ENCODE measurements around the gene PDGFA. TPM values are rescaled to one million over a fixed set of nuclear protein-coding genes. Genes with fewer than 3 reads are reported as not detected.

PDGFA gene
- total and polyA plus RNA-seq, 2 donors from 2014 or later: 14.1 to 53.0 TPM

DNA sequence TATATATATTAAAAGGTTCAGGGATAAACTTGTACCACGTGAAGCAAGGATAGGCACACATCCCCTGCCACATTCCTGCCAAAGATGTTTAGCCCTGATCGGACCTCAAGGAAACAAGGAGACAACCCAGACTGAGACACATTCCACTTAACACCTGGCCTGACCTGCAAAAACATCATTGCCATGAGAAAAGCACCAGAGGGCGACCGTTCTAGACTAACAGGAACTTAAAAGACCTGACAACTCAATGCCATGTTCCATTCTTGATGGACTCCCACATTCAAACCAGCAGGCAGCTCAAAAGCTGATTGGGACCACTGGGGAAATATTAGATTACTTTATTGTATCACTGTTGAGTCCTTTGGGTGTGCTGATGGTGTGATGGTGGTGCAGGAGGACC lies 8.1 kb upstream of the PDGFA start:
- no peak overlapping the region for H3K27ac ChIP-seq (ENCODE audit: low read depth in 2 of 2, low read length in 2 of 2)
- intact Hi-C loops (cut with DNase I): no loop called here
- H3K9ac ChIP-seq (ENCODE audit: low read length in 3 of 3): no peak overlapping the region
- DNase-seq (no peak), FAIRE-seq (no peak)
- H3K27me3 ChIP-seq (ENCODE audit: control insufficient read depth, insufficient read depth, low read length): no peaks in the 10 kb centered on the region
- no peaks in the 10 kb centered on the region for H3K36me3 ChIP-seq (ENCODE audit: control insufficient read depth in 2 of 3, insufficient read depth in 3 of 3, low read length in 3 of 3)
- no peaks in the 10 kb centered on the region for H3K4me1 ChIP-seq (ENCODE audit: control insufficient read depth in 2 of 3, insufficient read depth in 2 of 3, low read depth in 1 of 3, low read length in 3 of 3)
- TF ChIP-seq, protein P1, sequence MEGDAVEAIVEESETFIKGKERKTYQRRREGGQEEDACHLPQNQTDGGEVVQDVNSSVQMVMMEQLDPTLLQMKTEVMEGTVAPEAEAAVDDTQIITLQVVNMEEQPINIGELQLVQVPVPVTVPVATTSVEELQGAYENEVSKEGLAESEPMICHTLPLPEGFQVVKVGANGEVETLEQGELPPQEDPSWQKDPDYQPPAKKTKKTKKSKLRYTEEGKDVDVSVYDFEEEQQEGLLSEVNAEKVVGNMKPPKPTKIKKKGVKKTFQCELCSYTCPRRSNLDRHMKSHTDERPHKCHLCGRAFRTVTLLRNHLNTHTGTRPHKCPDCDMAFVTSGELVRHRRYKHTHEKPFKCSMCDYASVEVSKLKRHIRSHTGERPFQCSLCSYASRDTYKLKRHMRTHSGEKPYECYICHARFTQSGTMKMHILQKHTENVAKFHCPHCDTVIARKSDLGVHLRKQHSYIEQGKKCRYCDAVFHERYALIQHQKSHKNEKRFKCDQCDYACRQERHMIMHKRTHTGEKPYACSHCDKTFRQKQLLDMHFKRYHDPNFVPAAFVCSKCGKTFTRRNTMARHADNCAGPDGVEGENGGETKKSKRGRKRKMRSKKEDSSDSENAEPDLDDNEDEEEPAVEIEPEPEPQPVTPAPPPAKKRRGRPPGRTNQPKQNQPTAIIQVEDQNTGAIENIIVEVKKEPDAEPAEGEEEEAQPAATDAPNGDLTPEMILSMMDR (IDR thresholded peaks at IDR 0.05; ENCODE audit: borderline replicate concordance, extremely low read depth, insufficient read depth): no peak
- H3K4me3 ChIP-seq (ENCODE audit: low read length in 3 of 3): no peak overlapping the region
- H3K9me3 ChIP-seq (ENCODE audit: control insufficient read depth in 2 of 3, insufficient read depth in 1 of 3, low read length in 3 of 3): no peaks in the 10 kb centered on the region

DNA sequence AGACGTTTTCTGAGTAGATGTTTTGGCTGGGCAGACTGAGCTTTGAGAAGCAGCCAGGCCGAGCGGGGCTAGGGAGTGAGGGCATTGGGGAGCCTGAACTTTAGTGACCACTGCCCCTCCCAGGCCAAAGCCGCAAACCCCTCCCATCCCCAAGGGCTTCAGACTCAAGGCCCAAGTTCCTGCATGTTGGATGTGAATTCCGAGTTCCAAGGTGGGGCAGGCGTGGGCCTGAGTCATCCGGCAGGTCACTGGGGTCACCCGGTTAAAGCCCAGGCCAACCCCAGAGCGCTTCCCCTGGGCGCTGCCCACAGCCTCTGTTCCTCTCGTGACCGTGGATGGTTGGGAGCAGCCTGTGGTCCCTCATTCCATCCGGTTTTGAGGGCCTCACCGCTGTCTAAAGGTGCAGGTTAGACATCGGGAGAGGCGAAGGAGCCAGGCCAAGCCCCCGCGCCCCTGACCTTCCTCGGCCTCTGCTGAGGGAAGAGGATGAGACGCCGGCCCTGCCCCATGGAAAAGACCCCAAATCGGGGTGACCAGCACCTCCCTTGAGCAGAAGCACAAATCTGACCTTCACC lies 6.9 kb upstream of the PDGFA start:
- no peaks in the 10 kb centered on the region for H3K27me3 ChIP-seq (ENCODE audit: control insufficient read depth, insufficient read depth, low read length)
- TF ChIP-seq, protein P1 (IDR thresholded peaks at IDR 0.05; ENCODE audit: borderline replicate concordance, extremely low read depth, insufficient read depth): no peak
- H3K4me1 ChIP-seq (ENCODE audit: control insufficient read depth in 2 of 3, insufficient read depth in 2 of 3, low read depth in 1 of 3, low read length in 3 of 3): peaks cover 0 to under 1% (median 0%) of the 10 kb centered on the region in 3 donors
- H3K9ac ChIP-seq (ENCODE audit: low read length in 3 of 3): no peak overlapping the region
- H3K27ac ChIP-seq (ENCODE audit: low read depth in 2 of 2, low read length in 2 of 2): no peak overlapping the region
- no peaks in the 10 kb centered on the region for H3K9me3 ChIP-seq (ENCODE audit: control insufficient read depth in 2 of 3, insufficient read depth in 1 of 3, low read length in 3 of 3)
- FAIRE-seq: no peak
- no peak for DNase-seq
- H3K36me3 ChIP-seq (ENCODE audit: control insufficient read depth in 2 of 3, insufficient read depth in 3 of 3, low read length in 3 of 3): no peaks in the 10 kb centered on the region
- H3K4me3 ChIP-seq (ENCODE audit: low read length in 3 of 3): no peak overlapping the region
- intact Hi-C loops (cut with DNase I): no loop called here

DNA sequence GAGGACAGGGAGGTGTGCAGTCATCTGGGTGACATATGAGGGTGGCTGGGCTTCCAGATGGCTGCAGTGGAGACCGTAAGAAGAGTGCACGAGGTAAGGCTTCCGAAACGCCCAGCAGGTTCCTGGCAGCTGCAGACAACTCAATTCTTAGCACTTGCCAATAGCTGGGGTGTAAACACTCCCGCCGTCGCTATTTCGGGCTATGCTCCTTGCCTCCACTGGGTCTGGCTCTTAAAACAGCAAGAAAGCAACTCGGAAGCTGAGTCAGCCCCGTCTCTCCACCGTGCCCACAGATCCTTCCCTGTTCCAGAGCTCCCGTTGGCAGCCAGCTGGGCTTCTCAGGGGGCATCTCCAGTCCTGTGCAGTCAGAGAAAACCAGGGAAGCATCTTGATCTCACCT lies 6.1 kb upstream of the PDGFA start:
- FAIRE-seq (no peak), DNase-seq (no peak)
- no peaks in the 10 kb centered on the region for H3K9me3 ChIP-seq (ENCODE audit: control insufficient read depth in 2 of 3, insufficient read depth in 1 of 3, low read length in 3 of 3)
- TF ChIP-seq, protein P1 (IDR thresholded peaks at IDR 0.05; ENCODE audit: borderline replicate concordance, extremely low read depth, insufficient read depth): no peak
- H3K4me3 ChIP-seq (ENCODE audit: low read length in 3 of 3): no peak overlapping the region
- H3K27ac ChIP-seq (ENCODE audit: low read depth in 2 of 2, low read length in 2 of 2): no peak overlapping the region
- H3K27me3 ChIP-seq (ENCODE audit: control insufficient read depth, insufficient read depth, low read length): no peaks in the 10 kb centered on the region
- intact Hi-C loops (cut with DNase I): no loop called here
- peaks cover 0 to 6% (median 0%) of the 10 kb centered on the region in 3 donors for H3K4me1 ChIP-seq (ENCODE audit: control insufficient read depth in 2 of 3, insufficient read depth in 2 of 3, low read depth in 1 of 3, low read length in 3 of 3)
- no peaks in the 10 kb centered on the region for H3K36me3 ChIP-seq (ENCODE audit: control insufficient read depth in 2 of 3, insufficient read depth in 3 of 3, low read length in 3 of 3)
- H3K9ac ChIP-seq (ENCODE audit: low read length in 3 of 3): no peak overlapping the region

DNA sequence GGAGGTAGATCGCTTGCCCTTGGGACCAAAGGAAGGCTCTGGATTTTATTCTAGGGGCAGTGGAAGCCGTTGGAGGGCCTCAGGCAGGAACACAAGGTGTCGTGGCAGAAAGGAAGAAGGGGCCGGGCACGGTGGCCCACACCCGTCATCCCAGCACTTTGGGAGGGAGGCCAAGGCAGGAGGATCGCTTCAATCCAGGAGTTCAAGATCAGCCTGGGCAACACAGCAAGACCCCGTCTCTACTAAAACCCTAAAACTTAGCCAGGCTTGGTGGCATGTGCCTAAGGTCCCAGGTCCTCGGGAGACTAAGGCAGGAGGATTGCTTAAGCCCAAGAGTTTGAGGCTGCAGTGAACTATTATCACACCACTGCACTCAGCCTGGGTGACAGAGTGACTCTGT lies 5.2 kb upstream of the PDGFA start:
- Histone ChIP-seq H3K4me3 (ENCODE audit: low read length in 3 of 3) (no peak overlapping the region), H3K4me1 (ENCODE audit: control insufficient read depth in 2 of 3, insufficient read depth in 2 of 3, low read depth in 1 of 3, low read length in 3 of 3) (peaks cover 0 to 9% (median 0%) of the 10 kb centered on the region in 3 donors), H3K9me3 (ENCODE audit: control insufficient read depth in 2 of 3, insufficient read depth in 1 of 3, low read length in 3 of 3) (no peaks in the 10 kb centered on the region), H3K9ac (ENCODE audit: low read length in 3 of 3) (no peak overlapping the region), H3K36me3 (ENCODE audit: control insufficient read depth in 2 of 3, insufficient read depth in 3 of 3, low read length in 3 of 3) (no peaks in the 10 kb centered on the region), H3K27ac (ENCODE audit: low read depth in 2 of 2, low read length in 2 of 2) (no peak overlapping the region), H3K27me3 (ENCODE audit: control insufficient read depth, insufficient read depth, low read length) (no peaks in the 10 kb centered on the region)
- no peak for FAIRE-seq
- TF ChIP-seq, protein P1 (IDR thresholded peaks at IDR 0.05; ENCODE audit: borderline replicate concordance, extremely low read depth, insufficient read depth): no peak
- intact Hi-C loops (cut with DNase I): no loop called here
- no peak for DNase-seq
